HG03139 (cell line): ENCODE data around the gene QARS1.

ENCODE experiments used
- ATAC-seq: cut with Tn5 transposase; IDR thresholded peaks from one replicate; pipeline ENCODE4 v1.9.1; 2021; ENCODE audit not compliant: unreplicated experiment

The QARS1 gene

DNA sequence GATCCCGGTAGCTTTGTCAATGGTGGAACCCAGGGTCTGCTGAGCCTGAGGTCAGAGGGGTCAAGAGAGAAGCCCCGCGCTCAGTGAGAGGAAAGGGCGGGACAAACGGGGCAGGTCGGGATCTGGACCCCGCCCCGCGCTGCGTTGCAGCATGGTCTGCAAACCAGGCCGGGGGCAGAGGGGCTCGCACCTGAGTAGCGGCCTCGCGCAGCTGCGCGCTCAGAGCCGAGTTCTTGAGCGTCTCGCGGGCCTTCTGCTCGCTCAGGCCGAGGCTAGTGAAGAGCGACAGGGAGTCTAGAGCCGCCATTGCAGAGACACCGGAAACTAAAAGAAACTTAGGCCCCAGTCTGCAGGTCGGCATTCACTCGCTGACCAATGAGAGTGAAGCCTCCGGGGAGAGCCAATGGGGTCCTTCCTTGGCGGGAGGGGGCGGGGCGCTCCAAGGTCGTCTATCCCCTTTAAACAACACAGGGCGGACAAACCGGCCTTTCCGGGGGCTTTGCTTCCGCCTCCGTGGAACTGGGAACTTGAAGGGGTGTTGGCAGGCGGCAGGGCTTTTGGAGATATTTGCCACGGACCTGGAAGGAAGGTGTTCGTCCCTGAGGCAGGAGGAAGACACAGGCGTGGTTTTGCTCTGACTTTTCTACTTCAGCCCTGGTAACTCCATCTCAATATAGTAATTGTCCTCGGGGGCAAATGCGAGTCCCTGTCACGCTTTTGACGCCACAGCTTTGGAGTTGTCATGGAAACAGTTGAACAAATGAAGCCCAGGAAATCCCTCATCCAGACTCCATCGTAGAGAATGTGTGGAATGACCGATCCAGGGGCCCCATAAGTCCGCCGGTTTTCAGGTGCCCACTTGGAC, at the start of gene QARS1:
TSS of gene QARS1 (minus strand) at position 331 of the 865 bp plus-strand sequence. CDS start at position 307, 24 bp downstream.
- ATAC-seq: peak; percentile 86

DNA sequence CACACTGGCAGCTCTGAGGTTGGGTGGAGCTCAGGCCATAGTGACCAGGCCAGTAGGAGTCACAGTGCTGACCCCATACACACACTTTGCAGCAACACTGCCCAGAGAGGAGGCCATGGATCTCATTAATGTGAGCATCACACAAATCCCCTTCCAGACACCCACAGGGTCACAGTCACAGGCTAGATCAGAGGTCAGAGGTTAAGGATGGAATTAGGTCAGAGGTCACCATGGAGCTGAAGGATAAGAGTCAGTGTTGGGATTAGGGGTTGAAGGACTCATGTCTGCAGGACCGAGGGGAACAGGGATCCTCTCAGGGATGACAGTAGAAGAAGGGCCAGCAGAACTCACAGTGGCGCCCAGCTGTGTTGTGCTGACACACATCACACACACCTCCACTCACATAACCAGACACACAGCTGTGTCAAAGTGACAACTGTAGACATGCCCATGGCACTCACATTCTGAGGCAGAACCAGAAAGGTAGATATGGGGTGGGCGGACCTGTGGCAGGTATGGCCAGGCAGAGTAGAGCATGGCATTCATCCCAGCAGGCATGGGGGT, 48.9 kb upstream of the QARS1 start:
- ATAC-seq: no peak

DNA sequence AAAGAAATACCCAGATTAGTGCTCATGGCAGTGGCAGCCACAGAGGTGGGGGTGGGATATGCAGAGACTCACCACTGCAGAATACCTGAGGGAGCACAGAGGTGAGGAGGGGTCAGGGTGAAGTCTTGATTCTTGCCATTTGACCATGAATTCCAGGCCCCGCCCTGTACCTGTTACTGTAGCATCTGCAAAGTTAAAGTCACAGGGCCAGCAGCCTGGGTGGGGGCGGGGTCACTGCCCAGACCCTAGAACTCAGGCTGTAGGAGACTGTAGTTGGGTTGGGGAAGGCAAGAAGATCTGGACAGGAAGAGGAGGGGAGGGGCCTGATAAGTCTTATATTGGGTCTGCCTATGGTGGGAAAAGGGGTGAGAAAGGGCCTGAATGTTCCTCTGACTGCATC, 47.1 kb upstream of the QARS1 start:
- no peak for ATAC-seq

DNA sequence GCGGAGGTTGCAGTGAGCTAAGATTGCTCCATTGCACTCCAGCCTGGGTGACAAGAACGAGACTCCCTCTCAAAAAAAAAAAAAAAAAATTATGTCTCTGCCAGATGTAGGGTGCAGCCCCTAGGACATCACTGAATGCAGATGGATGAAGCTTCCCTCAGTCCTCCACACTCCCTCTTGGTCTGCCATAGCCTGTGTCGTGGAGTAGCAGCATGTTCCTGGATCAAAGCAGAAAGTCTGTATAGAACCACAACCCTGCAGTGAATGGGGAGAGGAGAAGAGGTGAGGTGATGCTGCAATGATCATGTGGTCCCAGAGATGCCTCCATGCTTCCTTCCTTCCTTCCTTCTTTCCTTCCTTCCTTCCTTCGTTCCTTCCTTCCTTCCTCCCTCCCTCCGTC, 43.6 kb upstream of the QARS1 start:
- ATAC-seq: no peak

DNA sequence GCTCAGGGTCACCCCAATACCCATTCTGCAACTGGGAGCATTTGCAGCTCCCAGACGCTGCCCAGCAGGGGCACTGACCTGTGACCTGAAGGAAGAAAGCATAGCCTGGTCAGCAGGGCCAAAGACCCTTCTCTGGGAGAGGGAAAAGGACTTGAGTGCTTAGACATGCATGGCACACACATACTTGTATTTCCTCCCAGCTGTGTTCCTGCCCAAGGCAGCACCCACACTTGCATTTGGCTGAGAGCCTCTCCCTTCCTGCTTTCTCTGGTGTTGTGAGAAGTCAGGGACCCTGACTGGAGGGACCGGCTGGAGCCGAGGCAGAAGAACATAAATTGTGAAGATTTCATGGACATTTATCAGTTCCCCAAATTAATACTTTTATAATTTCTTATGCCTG, 35.5 kb upstream of the QARS1 start:
- no peak for ATAC-seq

DNA sequence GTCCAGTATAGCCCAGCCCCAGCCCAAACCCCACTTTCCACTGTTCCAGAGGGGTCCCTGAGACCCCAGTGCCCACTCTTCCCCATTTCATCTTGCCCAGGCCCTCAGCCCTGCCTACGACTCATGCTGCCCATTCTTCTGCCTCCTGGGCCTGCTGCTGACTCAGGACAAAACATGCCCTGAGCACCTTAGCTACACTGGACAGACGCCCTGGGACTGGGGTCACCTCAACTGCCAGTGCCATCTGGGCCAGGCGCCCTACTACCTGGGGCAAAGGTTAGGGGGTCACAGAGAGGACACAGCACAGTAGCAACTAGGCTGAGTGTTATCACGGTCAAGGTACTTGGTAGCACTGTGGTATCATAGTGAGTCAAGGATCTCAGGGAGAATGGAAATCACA, 30.9 kb upstream of the QARS1 start:
- no peak for ATAC-seq

DNA sequence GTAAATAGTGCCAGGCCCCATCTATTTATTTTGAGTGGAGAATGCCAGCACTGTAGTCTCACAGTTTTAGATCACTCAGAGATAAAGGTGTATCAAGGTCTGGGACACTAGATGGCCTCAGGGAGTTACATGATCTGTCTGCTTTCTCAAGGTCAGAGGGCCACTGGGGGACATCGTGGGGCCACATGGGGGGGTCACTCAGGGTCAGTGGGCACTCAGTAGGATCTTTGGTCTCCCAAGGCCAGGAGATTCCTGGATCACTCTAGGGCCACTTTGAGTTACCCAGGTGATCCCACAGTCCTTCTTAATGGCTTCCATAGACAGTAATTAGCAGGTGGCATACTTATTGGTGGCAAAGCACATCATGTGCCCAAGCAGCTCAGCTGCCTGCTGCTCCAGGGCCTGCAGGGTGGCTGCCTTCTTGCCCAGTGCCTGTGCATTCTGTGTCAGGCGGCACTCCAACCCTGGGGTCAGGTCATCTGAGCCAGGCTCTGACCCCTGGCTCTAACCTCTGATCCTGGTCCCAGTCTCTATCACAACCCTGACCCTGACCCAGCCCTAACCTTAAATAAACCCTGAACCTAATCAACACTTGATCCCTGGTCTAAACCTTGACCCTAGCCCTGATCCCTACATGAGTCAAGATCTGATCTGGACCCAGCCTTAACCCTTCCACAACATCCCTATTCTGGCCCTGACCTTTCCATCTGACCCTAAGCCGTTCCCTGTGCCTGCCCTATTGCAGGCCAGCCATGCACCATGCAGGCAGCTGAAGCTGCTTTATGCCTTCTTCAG, 30.1 kb upstream of the QARS1 start:
- no peak for ATAC-seq

DNA sequence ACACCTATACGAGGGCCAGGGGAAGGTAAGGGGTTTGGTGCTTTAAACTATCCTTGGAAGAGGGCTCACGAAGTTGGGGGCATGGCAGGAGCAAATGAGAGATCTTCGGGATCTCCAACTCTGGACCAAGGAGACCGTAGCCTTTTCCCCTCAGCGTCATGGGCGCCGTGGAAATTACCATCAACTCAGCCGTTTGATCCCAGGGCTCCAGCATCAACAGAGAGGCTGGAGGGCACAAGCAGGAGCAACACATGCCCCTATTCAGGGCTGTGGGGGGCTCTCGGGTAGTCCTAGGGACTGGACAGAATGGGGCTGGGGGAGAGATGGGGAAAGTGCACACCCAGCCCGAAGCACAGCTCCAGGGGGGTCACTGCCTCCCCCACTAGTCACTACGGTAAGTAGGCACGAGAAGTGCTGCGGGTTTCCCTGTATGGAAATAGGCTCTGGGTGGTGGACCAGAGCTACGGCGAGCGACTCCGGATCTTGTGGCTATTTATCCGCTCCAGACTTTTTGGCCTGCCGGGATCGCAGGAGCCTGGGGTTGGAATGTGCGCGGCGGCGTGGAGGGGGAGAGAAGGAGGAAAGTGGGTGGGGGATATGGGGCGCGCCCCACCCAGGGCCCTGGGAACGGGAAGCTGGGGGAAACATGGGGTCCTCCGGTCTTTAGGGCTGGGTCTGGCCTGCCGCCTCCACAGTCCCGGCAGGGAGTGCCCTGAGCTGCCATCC, 28.8 kb upstream of the QARS1 start:
- no peak for ATAC-seq

DNA sequence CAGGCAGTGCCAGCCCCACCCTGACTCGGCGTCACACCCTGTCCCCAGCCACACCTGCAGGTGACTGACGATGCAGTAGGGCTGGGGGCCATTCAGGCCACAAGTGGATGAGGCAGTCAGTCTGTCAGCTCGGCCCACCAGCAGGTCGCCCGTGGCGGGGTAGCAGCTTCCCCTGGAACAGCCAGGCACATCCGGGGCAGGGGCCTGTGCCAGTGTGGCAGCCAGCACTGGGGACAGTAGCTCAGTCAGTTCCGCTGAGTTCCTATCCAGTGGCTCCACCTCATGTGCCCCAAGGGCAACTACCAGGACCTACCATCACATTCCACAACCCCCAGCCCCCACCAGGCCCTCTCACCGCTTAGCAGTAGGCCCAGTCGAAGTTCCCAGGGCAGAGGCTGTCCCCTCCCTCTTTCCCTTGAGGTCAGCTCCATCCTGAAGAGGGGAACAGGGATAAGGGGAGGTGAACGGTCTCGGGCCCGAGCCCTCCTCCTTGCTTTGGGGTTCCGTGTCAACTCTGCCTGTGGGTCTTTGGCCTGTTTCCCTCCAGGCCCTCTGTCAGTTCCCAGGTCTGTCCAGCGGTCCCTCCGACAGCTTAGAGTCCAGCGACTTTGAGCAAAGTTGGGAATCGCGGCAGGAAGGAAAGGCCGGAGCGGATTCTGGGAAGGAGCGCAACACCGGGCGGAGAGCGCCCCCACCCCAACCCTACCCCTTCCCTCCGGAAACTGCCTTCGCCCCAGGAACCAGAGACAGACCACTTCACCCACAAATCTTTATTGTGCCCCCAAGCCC, 28.1 kb upstream of the QARS1 start, which contains the start of gene LAMB2:
TSS of gene LAMB2 (minus strand) at position 614 of the 789 bp plus-strand sequence. CDS start at position 431, 183 bp downstream.
- ATAC-seq: no peak

DNA sequence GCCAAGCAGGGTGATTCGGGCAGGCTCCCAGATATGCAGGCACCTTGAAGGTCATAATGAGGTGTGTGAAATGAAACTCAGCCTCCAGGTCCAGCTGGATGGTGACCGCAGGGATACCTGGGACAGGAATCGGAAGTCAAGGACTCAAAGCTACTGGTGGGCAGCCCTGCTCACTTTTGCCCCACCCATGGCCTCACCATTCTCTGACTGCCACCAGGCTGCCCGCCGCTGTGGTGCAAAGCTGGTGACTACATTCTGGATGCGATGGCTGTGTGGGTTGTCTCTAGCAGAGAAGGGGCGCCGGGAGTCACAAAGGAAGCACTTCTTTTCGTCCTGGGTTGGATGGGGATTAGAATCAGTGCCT, 27.5 kb upstream of the QARS1 start:
- no peak for ATAC-seq

DNA sequence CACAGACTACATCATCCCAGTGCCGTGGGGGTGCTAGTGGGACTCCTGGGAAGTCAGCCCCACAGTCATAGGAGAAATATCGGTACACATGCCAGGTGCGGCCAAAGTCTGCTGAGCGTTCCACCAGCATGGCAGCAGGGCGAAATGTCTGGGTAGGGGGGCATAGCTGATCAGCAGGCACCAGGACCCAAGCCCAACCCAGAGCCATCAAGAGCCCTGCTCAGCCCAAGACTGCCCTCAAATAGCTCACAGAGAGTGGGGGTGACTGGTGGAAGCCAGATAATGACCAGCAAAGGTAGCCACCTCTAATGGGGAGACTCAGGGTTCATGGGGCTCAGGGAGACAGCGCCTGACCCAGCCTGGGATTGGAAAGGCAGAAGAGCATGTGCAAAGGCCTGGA, 27.0 kb upstream of the QARS1 start:
- ATAC-seq: no peak

DNA sequence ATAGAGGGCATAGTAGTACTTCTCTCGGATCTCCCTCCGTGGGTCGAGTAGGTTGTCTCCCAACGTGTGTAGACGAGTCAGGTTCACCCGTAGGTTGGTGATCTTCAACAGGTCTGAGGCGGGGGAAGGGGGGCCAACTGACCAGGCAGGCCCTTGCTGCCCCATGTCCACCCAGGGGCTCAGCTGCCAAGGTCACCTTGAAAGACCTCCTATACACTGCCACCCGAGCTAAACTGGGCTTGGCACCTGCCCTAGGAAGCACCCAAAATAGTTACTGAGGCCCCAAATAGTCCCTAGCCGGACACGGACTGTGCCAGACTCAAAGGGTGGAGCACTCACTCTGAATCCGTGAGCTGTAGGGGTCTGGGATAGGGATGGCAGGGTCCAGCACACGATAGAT, 26.5 kb upstream of the QARS1 start:
- ATAC-seq: no peak

DNA sequence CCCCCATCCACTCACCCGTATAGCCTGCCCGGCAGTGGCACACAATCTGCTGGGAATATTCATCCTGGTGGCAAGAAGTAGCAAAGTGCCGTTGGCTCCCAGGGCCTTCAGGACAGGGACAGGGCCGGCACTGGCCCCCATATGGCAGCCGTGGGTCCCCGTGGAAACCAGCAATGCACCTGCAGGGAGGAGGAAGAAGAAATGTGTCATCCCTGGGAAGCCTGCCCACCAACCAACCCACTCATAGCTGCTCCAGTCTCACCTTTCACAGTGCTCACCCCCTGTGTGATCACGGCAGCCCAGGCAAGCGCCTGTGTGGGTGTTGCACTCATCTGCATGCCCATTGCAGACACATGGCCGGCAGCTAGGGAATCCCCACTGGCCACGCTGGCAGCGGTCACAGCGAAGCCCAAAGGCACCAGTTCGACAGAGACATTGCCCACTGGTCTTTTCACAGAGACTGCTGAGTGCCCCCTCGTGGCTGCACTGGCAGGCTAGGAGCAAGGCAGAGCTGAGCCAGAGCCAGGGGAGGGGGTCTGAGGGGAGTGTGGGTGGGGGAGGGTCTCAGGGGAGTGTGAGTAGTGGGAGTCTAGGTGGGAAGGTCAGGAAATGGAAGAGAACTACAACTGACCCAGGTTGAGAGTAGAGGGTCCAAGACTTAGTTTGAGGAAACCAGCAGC, 20.6 kb upstream of the QARS1 start:
- ATAC-seq: no peak

DNA sequence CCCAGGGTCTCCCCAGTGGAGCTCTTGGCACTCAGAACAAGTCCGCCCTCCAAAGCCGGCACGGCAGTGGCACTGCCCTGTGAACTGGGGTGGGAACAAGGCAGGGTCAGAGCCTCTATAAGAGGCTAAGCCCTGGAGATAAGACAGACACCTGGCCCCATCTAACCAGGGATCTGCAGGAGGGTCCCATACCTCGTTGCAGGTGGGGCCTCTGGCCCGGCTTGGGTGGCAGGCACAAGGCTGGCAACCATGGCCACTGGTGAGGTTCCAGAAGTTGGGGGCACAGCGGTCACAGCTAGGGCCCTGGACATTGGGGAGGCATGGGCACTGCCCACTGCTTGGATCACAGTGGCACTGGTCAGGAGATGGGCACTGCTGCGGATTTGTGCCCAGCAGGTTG, 19.6 kb upstream of the QARS1 start:
- ATAC-seq: no peak

DNA sequence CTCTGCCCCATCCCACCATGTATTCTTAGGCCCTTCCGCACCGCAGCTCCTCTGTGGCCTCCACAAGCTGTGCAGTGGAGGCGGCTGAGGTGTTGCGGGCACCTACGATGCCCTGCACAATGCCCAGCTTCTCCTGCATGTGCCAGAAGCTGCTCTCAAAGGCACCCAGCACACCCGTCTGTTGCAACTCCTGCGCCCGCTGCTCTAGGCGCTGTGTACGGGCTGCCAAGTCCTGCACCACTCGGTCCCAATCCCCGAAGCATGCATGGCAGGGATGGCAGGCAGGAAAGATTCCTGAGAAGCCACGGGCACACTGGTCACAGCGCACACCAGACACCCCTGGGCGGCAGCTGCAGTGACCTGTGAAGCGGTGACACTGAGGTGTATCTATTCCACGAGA, 19.1 kb upstream of the QARS1 start:
- ATAC-seq: no peak

DNA sequence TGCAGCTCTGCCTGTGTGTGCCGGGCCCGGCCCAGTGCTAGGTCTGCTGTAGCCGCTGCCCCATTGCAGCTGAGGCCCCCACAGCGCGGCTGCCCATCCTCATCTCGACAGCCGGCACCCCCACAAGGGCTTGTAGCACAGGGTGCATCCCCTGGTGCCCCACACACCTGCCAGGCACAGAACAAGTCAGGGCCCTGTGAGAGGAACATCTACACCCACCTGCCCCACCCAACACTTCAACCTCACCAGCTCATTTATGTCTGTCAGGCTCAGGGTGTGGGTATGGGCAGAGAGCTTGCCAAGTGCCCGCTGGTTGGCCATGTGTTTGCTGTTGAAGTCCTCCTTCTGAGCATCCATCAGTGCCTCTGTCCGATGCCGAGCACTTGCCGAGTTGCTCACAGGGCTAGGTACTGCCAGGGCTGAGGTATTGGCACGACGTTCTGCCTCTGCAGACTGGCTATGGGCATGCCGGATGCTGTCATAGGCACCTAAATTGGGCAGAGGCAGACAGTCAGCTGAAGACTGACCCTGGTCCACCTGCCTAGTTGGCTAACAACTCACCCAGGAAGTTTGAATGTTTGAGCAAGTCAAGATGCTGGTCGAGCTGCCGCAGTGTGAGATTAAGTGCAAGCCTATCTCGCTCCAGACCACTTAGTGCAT, 18.5 kb upstream of the QARS1 start:
- no peak for ATAC-seq

DNA sequence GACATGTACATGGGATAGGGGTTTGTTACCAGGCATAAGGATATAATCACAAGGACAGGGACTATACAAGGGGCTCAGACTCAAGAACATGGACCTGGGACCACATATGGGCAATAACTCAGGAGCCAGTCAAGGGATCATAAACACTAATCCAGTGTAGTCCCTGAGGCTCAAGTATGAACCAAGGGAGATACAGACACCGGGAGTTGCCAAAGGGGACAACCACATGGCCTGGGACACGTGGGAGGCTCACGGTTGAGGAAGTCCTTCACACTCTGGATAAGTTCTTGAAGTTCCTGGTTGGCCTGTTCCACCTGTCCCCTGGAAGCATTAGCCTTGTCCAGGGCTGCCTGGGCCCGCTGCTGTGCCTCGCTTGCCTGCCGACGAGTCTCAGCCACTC, 17.9 kb upstream of the QARS1 start:
- ATAC-seq: no peak

DNA sequence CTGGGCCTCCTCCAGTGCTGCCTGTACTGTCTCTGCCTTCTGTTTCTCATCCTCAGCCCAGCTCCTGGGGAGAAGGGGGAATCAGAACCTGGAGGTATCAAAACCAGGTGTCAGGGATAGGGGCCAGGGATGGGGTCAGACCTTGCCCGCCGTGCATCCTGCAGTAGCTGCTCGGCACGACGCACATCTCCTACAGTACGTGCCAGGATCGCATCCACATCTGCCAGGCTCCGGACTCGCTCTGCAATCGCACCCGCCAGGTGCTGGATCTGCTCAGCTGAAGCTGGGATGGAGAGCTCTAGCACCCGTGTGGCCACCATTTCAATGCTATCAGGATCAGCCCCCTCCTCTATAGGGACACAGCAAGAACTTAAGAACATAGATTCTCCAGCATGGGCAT, 17.5 kb upstream of the QARS1 start:
- ATAC-seq: no peak

DNA sequence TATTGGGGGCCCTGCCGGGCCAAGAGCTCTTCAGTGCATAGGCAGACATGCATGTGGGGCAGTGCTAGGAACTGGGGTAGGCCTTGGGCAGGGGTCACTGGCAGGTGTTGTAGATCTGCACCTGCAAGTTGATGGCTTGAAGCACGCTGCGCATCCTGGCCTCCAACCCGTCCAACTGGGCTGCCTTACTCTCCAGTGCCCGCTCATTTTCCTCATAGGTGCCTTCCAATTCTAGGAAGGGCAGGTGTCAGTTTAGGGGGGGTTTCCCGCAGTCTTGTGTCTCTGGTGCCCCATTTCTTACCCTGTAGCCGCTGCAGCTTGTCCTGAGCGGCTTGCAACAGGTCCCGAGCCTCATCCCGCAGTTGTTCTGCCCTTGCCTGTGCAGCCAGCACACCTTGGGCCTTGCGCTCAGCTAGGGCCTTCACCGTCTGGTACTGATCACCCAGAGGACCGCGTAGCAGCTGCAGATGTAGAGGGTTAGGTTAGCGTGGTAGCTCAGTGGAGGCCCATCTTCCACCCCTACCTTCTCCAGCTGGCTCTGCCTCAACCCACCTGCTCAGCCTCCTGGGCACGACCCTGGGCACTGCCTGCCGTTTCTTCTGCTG, 16.7 kb upstream of the QARS1 start:
- no peak for ATAC-seq
